HL-60 (cell line): ENCODE data around the gene CPA2.

Experiments
- DNase-seq, 2 experiments: peaks; one replicate each; pipeline ENCODE4 v3.0.0-alpha.2; 2010 to 2020; ENCODE audit warnings: low read depth in 1 of 2, low spot score in 1 of 2
- H3K27ac ChIP-seq: fragments of 250-450 bp; sonication (Bioruptor Pico); replicated peaks from 2 replicates; pipeline ENCODE4 v1.5.1; 2020; ENCODE audit warnings: mild to moderate bottlenecking, moderate library complexity
- H3K27me3 ChIP-seq: fragments of 250-450 bp; sonication (Bioruptor Pico); 2 replicates; pipeline ENCODE4 v1.5.1; 2021; ENCODE audit warnings: mild to moderate bottlenecking, moderate library complexity; ENCODE audit not compliant: insufficient read depth, poor library complexity, severe bottlenecking
- H3K4me3 ChIP-seq: replicated peaks from 2 replicates; pipeline ENCODE4 v1.5.1; 2011; ENCODE audit warnings: mild to moderate bottlenecking, control low read depth, low read length; ENCODE audit not compliant: insufficient read depth
- GABPA ChIP-seq: IDR thresholded peaks from 2 replicates; pipeline ENCODE4 v1.6.1; 2012; ENCODE audit warnings: low read depth
- POLR2AphosphoS5 ChIP-seq: IDR thresholded peaks from 2 replicates; pipeline ENCODE4 v1.6.1; 2012; ENCODE audit warnings: low read depth
- SPI1 ChIP-seq: IDR thresholded peaks from 2 replicates; pipeline ENCODE4 v1.6.1; 2012; ENCODE audit warnings: low read depth, mild to moderate bottlenecking, borderline replicate concordance
- TF ChIP-seq, protein P1 (sequence below): IDR thresholded peaks from one replicate; pipeline ENCODE4 v1.5.1; 2011; ENCODE audit warnings: low read length, control low read depth, inconsistent platforms; ENCODE audit not compliant: insufficient read depth
- TF ChIP-seq, protein P2 (sequence below): IDR thresholded peaks from 2 replicates; pipeline ENCODE4 v1.6.1; 2012; ENCODE audit warnings: low read depth; ENCODE audit not compliant: insufficient replicate concordance

CPA2 gene

DNA sequence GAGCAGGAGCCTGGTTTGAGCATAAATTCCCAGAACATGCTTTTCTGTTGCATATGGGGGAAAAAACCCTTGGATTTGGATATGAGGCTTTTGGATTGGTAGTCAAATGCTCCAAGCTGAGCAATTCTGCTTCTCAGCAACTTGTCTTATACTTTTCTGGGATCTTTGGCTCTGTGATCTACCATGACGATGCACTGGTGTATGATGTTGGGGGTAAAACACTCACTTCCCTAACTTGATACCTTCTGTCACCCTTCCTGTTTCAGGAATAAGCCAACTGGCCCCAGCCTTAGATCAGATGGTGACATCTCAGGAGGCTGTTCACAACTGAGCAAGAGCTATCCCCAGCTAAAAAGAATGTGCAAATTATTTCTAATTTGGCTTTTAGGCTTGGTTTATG lies 13.2 kb downstream of the CPA2 start:
- no peak for DNase-seq
- H3K4me3 ChIP-seq = no peak overlapping the region
- TF ChIP-seq SPI1 (no peak), POLR2AphosphoS5 (no peak), GABPA (no peak)
- TF ChIP-seq, protein P1, sequence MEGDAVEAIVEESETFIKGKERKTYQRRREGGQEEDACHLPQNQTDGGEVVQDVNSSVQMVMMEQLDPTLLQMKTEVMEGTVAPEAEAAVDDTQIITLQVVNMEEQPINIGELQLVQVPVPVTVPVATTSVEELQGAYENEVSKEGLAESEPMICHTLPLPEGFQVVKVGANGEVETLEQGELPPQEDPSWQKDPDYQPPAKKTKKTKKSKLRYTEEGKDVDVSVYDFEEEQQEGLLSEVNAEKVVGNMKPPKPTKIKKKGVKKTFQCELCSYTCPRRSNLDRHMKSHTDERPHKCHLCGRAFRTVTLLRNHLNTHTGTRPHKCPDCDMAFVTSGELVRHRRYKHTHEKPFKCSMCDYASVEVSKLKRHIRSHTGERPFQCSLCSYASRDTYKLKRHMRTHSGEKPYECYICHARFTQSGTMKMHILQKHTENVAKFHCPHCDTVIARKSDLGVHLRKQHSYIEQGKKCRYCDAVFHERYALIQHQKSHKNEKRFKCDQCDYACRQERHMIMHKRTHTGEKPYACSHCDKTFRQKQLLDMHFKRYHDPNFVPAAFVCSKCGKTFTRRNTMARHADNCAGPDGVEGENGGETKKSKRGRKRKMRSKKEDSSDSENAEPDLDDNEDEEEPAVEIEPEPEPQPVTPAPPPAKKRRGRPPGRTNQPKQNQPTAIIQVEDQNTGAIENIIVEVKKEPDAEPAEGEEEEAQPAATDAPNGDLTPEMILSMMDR = no peak
- TF ChIP-seq, protein P2, sequence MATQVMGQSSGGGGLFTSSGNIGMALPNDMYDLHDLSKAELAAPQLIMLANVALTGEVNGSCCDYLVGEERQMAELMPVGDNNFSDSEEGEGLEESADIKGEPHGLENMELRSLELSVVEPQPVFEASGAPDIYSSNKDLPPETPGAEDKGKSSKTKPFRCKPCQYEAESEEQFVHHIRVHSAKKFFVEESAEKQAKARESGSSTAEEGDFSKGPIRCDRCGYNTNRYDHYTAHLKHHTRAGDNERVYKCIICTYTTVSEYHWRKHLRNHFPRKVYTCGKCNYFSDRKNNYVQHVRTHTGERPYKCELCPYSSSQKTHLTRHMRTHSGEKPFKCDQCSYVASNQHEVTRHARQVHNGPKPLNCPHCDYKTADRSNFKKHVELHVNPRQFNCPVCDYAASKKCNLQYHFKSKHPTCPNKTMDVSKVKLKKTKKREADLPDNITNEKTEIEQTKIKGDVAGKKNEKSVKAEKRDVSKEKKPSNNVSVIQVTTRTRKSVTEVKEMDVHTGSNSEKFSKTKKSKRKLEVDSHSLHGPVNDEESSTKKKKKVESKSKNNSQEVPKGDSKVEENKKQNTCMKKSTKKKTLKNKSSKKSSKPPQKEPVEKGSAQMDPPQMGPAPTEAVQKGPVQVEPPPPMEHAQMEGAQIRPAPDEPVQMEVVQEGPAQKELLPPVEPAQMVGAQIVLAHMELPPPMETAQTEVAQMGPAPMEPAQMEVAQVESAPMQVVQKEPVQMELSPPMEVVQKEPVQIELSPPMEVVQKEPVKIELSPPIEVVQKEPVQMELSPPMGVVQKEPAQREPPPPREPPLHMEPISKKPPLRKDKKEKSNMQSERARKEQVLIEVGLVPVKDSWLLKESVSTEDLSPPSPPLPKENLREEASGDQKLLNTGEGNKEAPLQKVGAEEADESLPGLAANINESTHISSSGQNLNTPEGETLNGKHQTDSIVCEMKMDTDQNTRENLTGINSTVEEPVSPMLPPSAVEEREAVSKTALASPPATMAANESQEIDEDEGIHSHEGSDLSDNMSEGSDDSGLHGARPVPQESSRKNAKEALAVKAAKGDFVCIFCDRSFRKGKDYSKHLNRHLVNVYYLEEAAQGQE = no peak

DNA sequence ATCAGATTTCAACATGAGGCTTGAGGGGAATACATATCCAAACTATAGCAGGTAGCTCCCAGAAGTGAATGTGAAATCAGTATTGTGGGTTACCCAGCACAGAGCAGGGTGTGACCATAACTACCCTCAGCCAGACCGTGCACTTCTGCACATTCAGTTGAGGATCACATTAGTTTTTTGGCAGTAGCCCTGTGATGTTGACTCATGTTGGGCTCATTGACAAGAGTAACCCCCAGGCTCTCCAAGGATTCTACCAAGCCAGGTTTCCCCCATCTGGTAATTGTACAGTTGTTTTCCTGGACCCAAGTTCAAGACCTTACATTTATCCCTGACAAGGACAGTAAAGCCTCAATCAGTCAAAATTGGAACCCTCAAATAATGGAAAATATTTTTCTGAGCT lies 14.6 kb downstream of the CPA2 start:
- no peak for DNase-seq
- Histone ChIP-seq H3K27ac (no peak overlapping the region), H3K27me3 (no peaks in the 10 kb centered on the region), H3K4me3 (no peak overlapping the region)
- TF ChIP-seq, protein P1 = no peak
- TF ChIP-seq SPI1 (no peak), GABPA (no peak), POLR2AphosphoS5 (no peak)
- TF ChIP-seq, protein P2 = no peak

More for the DNA sequence above, 13.2 kb downstream of the CPA2 start:
- peaks cover under 1% of the 10 kb centered on the region for H3K27me3 ChIP-seq
- H3K27ac ChIP-seq = no peak overlapping the region

DNA sequence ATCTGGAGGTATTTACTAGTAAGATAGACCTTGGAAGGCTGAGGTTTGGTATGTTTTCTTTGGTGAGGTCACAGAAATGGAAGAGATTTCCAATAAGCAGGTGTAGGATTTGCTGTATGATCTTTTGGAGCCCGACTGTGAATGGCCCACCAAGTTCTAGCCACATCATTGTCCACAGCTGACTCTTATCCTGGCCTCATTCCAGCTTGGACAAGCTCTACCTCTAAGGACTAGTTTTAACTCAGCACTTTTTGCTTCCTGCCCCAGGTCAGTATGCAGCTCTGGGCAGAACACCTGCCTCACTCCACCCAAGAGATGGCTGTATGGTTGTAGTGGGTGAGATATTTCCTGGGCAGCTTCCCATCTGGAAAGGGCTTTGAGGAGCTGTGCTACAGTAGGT lies 20.2 kb downstream of the CPA2 start:
- TF ChIP-seq, protein P1 = no peak
- TF ChIP-seq, protein P2 = no peak
- TF ChIP-seq GABPA (no peak), SPI1 (no peak), POLR2AphosphoS5 (no peak)
- no peak overlapping the region for H3K4me3 ChIP-seq
- no peak for DNase-seq
- no peak overlapping the region for H3K27ac ChIP-seq
- no peaks in the 10 kb centered on the region for H3K27me3 ChIP-seq
